T-helper 22 cell (primary cell): ENCODE results near the gene RCBTB1.
"Not testable (repeated sequence)": the region's sequence is repeated elsewhere in the genome, so short reads cannot be mapped to it uniquely, and the experiment has no call there.

Source experiments
- DNase-seq: peaks from one replicate; pipeline ENCODE4 v3.0.0-alpha.2; 2020; ENCODE audit warnings: low read depth

RCBTB1 gene

DNA sequence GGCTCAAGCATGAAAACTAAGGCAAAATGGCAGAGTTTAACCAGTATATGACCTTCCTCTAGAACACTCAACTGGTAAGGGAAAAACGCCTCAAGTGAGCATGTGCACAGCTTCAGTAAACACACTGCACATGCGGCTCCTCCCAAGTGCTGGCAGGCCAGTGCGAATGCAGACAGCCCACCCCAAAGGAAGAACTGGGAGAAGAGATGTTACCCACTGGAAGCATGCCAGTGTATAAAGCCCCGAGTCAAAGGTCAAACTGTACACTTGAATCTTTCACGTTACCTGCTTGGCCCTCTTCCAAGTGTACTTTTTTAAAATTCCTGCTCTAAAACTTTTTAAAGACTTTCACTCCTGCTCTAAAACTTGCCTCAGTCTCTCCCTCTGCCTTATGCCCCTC, 19.2 kb upstream of the RCBTB1 start:
- no peak for DNase-seq

- not testable (repeated sequence) for DNase-seq
Observed at GRCh38 chr13:49602615-49603014, 17.3 kb upstream of the RCBTB1 start.

- DNase-seq = no peak
Observed at GRCh38 chr13:49602005-49602404, 16.6 kb upstream of the RCBTB1 start.

- DNase-seq = no peak
Observed at GRCh38 chr13:49597043-49597641, 11.8 kb upstream of the RCBTB1 start.

DNA sequence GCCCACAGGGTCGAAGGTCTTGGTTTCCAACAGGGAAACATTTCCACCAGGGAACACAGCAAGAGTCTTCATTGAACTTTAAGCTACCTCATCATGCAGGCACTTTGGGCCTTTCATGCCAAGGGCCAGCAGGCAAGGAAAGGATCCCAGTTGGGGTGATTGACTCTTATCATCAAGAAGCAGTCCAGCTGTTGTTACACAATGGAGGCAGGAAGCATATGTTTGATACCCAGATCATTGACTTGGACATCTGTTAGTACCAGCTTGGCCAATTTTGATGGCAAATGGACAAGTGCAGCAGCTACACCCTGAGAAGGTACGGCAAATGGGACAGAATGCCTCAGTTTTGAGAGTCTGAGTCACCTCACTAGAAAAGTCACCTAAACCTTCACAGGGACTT, 10.9 kb upstream of the RCBTB1 start:
- no peak for DNase-seq

GRCh38 chr13:49594576-49594975, 9.2 kb upstream of the RCBTB1 start:
- DNase-seq = no peak

DNA sequence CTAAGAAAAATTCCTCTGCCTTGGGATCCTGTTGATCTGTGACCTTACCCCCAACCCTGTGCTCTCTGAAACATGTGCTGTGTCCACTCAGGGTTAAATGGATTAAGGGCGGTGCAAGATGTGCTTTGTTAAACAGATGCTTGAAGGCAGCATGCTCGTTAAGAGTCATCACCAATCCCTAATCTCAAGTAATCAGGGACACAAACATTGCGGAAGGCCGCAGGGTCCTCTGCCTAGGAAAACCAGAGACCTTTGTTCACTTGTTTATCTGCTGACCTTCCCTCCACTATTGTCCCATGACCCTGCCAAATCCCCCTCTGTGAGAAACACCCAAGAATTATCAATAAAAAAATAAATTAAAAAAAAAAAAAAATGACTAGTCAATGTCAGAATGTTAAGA, 8.5 kb upstream of the RCBTB1 start:
- not testable (repeated sequence) for DNase-seq

DNA sequence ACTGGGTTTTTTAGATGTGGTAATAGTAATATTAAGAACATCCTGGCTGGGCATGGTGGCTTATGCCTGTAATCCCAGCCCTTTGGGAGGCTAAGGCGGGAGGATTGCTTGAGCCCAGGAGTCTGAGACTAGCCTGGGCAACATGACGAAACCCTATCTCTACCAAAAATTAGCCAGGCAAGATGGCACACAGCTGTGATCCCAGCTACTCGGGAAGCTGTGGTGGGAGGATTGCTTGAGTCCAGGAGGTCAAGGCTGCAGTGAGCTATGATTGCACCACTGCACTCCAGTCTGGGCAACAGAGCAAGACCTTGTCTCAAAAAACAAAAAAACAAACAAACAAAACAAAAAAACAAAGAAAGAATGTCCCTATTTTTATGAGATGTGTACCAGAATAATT, 5.4 kb upstream of the RCBTB1 start:
- DNase-seq = not testable (repeated sequence)

DNA sequence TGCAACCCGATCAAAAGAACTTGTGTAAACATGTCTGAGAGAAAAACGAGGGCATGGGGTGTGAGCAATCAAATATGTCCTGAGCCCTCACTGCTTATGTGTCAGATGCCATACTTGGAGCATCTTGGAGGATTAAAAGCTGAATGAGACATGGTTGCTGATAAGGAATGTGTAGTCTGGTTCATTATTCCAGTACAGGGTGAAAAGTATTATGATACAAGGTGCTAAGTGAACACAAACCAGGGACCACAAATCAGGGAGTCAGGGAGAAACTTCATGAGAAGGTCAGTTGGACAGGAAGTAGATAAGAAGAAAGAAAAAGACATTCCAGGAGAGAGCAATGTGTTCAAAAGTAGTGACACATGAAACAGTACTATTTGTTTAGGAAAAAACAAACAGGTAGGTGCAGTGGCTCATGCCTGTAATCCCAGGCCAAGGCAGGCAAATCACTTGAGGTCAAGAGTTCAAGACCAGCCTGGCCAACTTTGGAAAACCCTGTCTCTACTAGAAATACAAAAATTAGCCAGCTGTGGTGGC, 2.0 kb upstream of the RCBTB1 start:
- no peak for DNase-seq

DNA sequence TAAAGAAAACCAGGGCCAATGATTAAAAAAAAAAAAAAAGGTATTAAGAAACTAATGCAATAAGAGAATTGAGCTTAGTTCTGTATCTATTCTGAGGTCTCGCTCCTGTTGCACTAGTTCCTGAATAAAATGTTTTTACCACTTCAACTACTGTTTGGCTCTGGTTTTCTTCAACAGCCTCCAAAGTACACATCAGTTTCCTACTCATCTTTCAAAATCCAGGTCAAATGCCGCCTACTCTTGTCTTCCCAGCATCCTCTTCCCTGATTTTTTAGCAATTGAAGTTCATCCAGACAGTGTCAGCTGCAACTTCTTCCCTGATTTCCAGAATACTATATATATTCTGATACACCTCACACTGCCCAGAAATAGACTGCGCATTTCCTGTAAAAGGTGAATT, 1.4 kb upstream of the RCBTB1 start:
- DNase-seq = no peak

DNA sequence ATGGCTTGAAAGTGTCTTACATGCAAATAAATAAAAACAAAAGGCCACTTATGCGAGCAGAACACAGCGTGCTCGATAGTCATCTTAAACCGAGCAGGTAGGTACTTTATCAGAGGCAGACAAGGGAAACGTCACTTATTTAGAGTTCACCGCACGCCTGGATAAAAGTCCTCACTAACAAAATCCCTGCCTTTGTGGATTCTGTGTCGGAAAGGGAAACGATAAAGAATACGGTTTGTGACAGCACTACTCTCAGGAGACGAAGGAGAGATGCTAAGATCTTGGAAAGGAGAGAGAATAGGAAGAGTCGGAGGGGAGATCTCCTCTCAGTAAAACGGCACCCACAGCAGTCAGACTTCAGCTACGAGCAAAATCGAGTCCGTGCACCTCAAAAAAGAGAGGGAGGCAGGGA, 581 bp downstream of the RCBTB1 start:
- no peak for DNase-seq

- DNase-seq = no peak
Observed at GRCh38 chr13:49580980-49581680, 4.2 kb downstream of the RCBTB1 start.

DNA sequence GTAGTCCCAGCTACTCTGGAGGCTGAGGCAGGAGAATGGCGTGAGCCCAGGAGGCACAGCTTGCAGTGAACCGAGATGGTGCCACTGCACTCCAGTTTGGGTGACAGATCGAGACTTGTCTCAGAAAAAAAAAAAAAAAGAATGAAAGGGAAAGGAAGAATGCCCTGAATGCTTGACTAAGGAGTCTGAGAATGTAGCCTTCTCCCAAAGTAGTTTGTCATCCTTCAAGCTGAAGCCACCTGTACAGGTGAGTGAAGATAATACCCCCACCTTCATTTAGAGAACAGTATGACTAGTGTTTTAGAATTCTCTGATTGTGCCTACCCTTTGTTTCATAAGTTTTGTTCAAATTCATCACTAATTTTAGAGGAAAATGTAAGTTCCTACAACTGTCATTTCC, 5.9 kb downstream of the RCBTB1 start:
- DNase-seq = no peak

GRCh38 chr13:49571299-49572240, 13.8 kb downstream of the RCBTB1 start:
- DNase-seq = no peak

DNA sequence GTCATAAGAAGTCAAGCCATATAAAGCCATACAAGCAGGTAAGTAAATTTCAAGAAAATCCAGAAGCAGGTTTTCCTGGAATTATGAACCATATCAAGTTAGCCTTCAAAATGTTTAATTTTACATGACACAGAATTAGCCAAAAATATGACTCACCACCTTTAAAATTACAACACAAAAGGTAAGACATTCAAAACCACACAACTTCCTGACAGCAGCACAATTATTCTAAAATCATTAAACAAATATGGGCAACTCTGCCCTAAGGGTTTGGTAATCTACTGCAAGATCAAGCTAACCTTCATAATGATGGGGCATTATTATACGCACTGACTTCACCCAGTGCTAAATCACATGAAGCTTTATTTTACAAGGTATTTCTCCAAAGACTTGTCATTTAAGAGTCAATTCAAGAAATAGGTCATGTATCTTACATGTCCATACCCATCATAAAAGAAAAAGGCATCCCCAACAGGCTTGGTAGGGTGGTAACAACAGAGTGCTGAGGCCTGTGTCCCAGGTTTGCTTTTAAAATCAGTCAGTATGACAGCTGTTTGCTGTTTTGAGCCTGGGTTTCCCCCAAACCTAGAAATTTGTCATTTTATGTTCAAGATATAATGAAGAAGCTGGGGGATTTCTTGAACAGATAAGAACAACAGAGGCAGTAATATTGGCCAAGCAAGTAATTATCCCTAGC, 15.2 kb downstream of the RCBTB1 start:
- DNase-seq = no peak

- DNase-seq = no peak
Observed at GRCh38 chr13:49567491-49567890, 17.9 kb downstream of the RCBTB1 start.

- no peak for DNase-seq
Observed at GRCh38 chr13:49566461-49566860, 18.9 kb downstream of the RCBTB1 start.

DNA sequence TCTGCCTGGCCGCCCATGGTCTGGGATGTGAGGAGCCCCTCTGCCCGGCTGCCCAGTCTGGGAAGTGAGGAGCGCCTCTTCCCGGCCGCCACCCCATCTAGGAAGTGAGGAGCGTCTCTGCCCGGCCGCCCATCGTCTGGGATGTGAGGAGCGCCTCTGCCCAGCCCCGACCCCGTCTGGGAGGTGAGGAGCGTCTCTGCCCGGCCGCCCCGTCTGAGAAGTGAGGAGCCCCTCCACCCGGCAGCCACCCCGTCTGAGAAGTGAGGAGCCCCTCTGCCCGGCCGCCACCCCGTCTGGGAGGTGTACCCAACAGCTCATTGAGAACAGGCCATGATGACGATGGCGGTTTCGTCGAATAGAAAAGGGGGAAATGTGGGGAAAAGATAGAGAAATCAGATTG, 19.9 kb downstream of the RCBTB1 start:
- not testable (repeated sequence) for DNase-seq

DNA sequence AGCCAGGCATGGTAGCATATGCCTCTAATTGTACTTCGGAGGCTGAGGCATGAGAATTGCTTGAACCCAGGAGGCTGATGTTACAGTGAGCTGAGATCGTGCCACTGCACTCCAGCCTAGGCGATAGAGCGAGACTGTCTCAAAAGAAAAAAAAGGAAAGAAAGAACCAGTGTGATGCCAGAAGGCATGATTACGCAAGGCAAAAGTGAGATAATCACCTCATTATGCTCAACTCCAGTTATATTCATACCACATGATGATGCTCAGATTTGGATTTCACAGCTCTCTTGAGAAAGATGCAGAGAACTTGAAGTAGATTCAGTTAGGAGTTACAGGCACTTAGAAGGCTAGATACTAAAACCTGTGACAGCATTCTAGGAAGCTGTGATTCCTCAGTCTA, 21.8 kb downstream of the RCBTB1 start:
- DNase-seq = no peak

DNA sequence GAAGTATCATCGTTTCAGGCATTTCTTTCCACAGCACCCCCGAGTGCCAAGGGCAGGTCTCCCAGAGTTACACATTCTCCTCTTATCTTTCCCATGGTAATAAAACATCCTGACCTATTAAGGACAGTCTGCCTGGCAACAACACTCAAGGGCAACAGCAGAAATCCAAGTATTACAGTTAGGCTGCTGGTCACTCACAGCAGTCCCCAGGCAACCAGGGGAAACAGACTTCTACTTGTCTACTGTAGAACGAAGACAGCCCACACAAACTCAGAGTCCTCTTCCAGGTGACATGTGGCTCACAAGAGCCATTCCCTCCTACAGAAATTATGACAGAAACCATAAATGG, 24.3 kb downstream of the RCBTB1 start:
- DNase-seq = no peak

DNA sequence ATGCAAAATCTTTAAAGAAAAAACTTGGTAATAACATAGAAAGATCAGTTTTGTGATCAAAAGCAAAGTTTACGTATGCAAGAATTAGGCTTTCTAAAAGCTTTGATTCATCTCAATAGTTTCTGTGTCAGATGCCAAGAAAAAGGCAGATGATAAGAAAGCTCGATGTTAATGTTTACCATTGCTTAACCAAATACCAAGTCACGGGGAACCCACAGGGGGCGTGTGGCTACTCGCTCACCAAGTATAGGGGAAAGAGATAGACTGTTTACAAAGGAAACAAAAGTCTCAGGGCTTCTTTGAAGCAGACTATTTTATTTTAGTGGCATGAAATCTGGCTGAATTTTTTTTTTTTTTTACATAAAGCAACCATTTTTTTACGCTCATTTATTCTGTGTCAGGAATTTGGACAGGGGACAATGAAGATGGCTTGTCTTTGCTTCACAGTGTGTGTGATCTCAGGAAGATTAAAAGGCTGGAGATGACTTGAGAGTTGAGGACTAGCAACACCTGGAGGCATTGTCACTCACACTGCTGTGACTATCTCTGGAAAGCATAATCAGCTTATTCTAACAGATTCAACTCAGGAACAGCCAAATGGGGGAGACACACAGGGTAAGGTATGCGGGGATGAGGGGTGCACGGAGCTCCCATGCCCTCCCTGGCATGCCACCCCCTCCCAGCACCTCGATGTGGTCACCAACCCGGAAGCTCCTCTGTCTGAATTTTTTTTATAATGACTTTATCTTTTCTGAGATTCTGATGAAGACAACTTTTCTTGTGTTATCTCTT, 24.9 kb downstream of the RCBTB1 start:
- no peak for DNase-seq
